HEK293 (cell line): ENCODE data around the gene MTUS2.

Experiments
- ZBTB49 ChIP-seq: fragments of 450-650 bp; formaldehyde crosslinking; IDR thresholded peaks from 2 replicates; pipeline ENCODE4 v1.5.1; 2016; ENCODE audit warnings: missing biosample characterization, missing genetic modification characterization, low read depth
- ZIC2 ChIP-seq: fragments of 450-650 bp; formaldehyde crosslinking; IDR thresholded peaks from 2 replicates; pipeline ENCODE4 v1.5.1; 2016; ENCODE audit warnings: missing biosample characterization, missing genetic modification characterization

- TF ChIP-seq ZBTB49 (tag by site-specific recombination) = no peak
- TF ChIP-seq ZIC2 (tag by site-specific recombination) = no peak
Measured at GRCh38 chr13:28822801-28823200, 2.7 kb downstream of the MTUS2 start.
